Epithelial cell of esophagus (primary cell): ENCODE data around the gene PTPRT.

ENCODE experiments used
- DNase-seq: peaks from one replicate; pipeline ENCODE4 v3.0.0; 2010; ENCODE audit warnings: low read depth
- H3K4me3 ChIP-seq: 2 replicates; pipeline ENCODE4 v1.5.1; 2011; ENCODE audit warnings: mild to moderate bottlenecking, low read length, control low read depth
- CTCF ChIP-seq: IDR thresholded peaks from 2 replicates; pipeline ENCODE4 v1.5.1; 2011; ENCODE audit warnings: low read depth, mild to moderate bottlenecking, low read length, control low read depth, inconsistent platforms; ENCODE audit not compliant: insufficient read depth; ENCODE audit errors: missing control alignments

Gene PTPRT

GRCh38 chr20:42938441-42939205, 251.1 kb downstream of the PTPRT start:
- H3K4me3 ChIP-seq = no peak overlapping the region
- no peak for DNase-seq
- no peak for TF ChIP-seq CTCF

GRCh38 chr20:42936482-42936881, 253.2 kb downstream of the PTPRT start:
- no peak for TF ChIP-seq CTCF
- no peak for DNase-seq
- H3K4me3 ChIP-seq = no peak overlapping the region

DNA sequence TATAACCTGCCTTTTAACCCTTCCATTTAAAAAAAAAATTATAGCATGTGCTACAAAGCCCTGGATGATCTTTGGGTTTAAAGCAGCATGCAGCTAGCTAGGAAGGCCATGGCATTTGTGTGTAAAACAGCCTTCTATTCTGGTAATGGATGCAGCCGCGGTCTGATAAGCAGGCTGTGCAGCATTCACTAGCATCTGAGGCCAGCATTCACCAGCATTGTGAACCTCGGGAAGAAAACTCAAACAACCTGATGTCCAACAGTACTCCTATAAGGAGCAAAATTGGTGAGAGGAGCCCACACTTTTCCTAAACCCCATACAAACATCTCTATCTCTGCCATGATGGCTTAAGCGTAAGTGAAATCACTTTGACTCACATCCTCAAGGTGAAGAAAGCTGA, 265.5 kb downstream of the PTPRT start:
- TF ChIP-seq CTCF = no peak
- H3K4me3 ChIP-seq = no peak overlapping the region
- DNase-seq = no peak

DNA sequence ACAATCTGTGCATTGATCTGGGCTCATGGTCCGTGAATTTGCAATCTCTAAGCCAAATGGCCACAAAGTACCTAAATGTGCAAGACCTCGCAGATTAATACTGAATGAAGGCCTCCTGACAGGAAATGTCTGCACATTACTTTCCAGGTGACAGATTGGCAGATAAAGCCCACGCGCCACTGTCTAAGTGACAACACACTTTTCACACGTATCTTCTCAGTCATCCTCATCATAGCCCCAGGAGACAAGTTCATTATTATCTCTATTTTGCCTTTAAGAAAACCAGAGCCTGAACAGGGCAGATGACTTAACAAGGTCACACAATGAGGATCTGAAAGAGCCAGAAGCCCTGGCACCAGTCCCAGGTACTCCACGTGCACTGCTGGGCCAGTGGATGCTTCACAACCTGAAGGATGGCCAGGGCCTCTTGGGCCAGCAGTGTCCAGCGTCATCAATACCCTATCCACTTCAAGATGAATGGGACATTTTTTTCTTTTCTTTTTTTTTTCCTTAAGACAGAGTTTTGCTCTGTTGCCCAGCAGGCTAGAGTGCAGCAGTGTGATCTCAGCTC, 266.3 kb downstream of the PTPRT start:
- TF ChIP-seq CTCF = no peak
- no peak overlapping the region for H3K4me3 ChIP-seq
- DNase-seq = no peak

GRCh38 chr20:42920776-42921175, 268.9 kb downstream of the PTPRT start:
- TF ChIP-seq CTCF = no peak
- no peak overlapping the region for H3K4me3 ChIP-seq
- no peak for DNase-seq

DNA sequence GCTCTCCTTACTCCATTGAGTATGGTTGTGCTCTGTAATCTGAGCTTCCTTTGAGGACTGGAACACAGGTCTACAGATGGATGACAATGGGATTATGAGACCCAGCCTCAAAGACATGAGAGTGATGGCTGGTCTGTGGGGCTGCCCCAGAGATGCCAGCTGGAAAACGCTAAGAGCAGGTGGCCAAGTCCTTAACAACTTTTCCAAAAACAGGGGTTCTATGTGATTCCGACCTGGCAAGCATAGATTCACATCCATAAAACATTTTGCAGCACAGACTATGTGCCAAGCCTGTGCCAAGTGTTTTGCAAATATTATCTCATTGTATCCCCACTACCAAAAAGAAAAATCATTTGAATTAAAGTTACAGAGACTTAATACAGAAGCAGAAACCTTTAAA, 270.4 kb downstream of the PTPRT start:
- no peak for DNase-seq
- H3K4me3 ChIP-seq = no peak overlapping the region
- no peak for TF ChIP-seq CTCF

GRCh38 chr20:42915081-42915480, 274.6 kb downstream of the PTPRT start:
- TF ChIP-seq CTCF = no peak
- DNase-seq = no peak
- H3K4me3 ChIP-seq = no peak overlapping the region
